HG03378 (cell line): ENCODE results near the gene BIRC6.
"Not testable (repeated sequence)": the region's sequence is repeated elsewhere in the genome, so short reads cannot be mapped to it uniquely, and the experiment has no call there.

Source experiments
- ATAC-seq: cut with Tn5 transposase; IDR thresholded peaks from one replicate; pipeline ENCODE4 v1.9.1; 2021; ENCODE audit warnings: mild to moderate bottlenecking, moderate library complexity; ENCODE audit not compliant: unreplicated experiment

BIRC6 gene

GRCh38 chr2:32436150-32436549 is 79.3 kb downstream of the BIRC6 start:
- no peak for ATAC-seq

- ATAC-seq = no peak
These were observed 85.2 kb downstream of the BIRC6 start for GRCh38 chr2:32442020-32442467.

- ATAC-seq = no peak
These were observed 89.5 kb downstream of the BIRC6 start for GRCh38 chr2:32446369-32446768.

DNA sequence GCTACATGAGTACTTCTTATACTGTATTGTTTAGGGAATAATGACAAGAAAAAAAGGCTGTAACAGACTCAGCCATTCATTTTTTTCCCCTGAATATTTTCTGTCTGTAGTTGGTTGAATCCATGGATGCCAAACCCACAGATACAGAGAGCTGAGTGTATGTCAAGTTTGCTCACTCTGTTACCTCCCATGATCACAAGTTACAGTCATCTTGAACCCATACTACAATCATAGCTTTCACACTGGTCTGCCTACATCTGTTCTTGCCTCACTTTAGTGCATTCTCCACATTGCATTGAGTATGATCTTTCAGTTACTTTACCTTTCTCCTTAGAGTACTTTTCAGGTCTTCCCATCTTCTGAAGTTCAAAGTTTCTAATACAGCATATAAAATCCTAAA is 94.0 kb downstream of the BIRC6 start:
- no peak for ATAC-seq

DNA sequence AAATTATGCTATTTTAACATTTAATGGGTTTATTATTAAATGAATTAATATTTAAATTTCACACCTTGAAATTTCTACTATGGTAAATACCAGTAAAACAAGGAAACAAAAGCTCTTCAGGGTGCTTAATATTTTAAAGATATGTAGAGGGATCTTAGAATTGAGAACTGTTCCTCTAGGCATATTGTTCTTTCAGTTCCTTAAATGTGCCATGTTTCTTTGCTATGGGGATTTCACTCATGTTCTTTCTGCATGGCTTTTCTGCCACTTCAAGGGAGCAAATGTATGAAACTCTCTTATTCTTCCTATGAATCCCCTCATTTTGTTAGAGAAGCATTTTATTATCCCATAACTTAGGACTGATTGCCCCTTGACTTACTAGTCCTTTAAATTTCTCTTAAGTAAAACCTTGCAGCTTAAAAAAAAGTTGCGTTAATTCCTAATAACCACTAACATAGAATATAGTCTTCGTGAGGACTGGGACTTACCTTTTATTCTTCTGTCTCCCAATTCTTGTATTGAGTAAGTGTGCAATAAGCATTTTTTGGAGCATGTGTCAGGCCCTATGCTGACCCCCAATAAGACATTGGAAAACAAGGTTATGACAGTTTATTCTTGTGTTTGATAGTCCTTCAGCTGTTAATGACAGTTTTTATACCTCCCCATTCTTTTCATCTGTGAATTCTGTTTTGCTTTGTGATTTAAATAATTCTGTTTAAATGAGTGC is 95.7 kb downstream of the BIRC6 start:
- no peak for ATAC-seq

DNA sequence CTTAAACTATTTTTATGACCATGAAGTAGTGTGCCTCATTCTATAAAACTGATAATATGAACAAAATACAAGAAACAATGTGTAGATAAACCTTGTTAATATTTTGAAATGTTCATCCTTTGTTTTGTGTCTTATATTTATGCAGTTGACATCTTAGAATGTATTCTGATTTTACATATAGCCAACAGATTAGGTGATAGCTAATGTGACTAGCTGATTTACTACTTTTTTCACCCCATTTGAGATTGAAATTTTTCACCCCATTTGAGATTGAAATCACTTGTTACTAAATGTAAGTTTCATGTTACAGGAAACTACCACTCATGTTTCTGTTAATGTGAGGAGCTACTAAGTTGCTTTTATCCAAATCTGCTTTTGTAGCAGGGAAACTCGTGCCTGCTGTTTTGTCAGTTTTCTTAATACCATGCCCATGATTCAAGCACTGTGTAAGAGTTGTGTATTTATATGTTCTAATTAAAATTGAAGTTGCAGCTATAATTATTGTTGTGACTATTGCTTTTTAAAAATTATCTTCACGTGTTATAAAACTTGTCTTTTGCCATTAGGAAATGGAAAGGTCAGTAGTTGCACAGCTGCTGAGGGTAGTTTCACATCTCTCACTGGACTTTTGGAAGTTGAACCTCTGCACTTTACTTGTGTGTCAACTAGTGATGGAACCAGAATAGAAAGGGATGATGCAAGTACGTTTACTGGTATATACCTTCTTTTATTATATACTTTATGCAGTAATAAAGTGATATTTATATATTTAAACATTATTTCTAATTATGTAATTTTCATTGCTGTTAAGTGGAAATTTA is 96.6 kb downstream of the BIRC6 start:
- no peak for ATAC-seq

DNA sequence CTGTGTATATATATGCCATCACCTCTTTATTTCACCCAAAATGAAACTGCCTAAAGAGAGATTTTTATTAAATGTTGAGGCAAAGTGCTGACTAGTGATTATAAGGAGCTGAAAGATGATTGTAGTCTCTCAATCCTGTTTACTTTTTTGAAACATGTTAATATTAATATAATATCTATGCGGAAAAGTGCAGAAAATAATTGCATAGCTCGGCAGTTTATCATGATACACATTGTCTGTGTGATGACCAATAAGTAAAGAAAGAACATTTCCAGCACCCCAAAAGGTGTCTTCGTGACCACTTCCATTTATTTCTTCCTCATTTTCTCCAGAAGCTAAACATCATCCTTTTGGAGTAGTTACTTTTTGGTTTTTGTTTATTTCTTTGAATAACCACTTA is 99.0 kb downstream of the BIRC6 start:
- ATAC-seq = no peak

- ATAC-seq = no peak
These were observed 100.0 kb downstream of the BIRC6 start for GRCh38 chr2:32456808-32457207.

- no peak for ATAC-seq
These were observed 101.0 kb downstream of the BIRC6 start for GRCh38 chr2:32457814-32458213.

DNA sequence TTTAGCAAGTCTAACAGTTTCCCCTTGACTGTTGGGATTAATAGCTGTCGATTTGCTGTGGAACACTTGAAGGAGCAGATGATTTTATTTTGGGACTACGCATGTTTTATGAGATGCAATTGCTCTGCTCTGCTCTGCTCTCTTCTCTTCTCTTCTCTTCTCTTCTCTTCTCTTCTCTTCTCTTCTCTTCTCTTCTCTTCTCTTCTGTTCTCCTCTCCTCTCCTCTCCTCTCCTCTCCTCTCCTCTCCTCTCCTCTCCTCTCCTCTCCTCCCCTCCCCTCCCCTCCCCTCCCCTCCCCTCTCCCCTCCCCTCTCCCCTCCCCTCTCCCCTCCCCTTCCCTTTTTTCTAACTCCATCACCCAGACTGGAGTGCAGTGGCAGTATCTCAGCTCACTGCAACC is 104.0 kb downstream of the BIRC6 start:
- not testable (repeated sequence) for ATAC-seq

GRCh38 chr2:32463110-32463509 is 106.3 kb downstream of the BIRC6 start:
- ATAC-seq = no peak

DNA sequence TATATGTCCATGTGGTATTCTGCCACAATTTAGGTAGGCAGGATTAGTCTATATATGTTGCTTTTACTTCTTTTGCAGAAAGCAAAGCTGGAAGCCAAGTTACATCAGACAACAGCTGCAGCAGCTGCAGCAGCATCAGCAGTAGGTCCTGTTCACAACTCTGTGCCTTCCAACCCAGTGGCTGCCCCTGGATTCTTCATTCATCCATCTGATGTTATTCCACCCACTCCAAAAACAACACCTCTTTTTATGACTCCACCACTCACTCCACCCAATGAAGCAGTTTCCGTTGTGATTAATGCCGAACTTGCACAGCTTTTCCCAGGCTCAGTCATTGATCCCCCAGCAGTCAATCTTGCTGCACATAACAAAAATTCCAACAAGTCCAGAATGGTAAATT is 107.6 kb downstream of the BIRC6 start:
- ATAC-seq = no peak

DNA sequence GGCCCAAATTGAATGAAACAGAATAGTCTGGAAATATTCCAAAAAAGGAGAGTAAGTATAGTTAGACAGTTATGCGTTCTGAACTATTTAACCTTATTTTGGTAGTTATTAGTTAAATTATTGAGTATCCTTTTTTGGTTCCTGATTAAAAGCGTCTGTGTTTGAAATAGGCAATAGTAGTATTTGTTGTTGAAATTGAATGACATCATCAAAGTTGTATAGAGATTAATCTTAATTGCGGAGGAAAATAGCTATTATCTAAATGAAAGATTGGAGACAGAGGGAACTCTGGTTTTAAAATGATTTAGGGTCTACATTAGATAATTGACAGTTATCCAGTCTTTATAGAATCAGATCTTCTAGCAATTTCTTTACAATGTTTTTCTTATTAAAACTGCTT is 115.8 kb downstream of the BIRC6 start:
- ATAC-seq = no peak

GRCh38 chr2:32474381-32474780 is 117.6 kb downstream of the BIRC6 start:
- no peak for ATAC-seq

- no peak for ATAC-seq
These were observed 122.2 kb downstream of the BIRC6 start for GRCh38 chr2:32478889-32479620.

DNA sequence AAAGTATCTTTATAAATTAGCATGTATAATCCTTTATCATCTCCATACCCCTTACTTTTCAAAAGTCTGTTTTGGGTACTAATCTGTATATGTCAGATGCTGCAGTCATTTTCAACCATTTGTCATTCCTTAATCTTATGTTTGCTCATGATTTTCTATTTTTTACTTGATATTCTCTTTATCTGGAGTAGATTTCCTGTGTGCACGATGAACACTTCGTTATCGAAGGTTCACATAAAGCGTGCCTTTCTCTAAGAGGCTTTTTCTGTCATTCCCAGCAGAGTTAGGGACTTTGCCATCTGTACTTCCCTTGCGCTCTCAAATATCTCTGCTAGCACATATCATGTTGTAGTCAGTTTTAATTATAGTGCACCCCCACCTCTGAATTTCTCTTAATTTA is 123.2 kb downstream of the BIRC6 start:
- no peak for ATAC-seq

- ATAC-seq = no peak
These were observed 125.6 kb downstream of the BIRC6 start for GRCh38 chr2:32482471-32482870.

GRCh38 chr2:32484937-32485336 is 128.1 kb downstream of the BIRC6 start:
- no peak for ATAC-seq

DNA sequence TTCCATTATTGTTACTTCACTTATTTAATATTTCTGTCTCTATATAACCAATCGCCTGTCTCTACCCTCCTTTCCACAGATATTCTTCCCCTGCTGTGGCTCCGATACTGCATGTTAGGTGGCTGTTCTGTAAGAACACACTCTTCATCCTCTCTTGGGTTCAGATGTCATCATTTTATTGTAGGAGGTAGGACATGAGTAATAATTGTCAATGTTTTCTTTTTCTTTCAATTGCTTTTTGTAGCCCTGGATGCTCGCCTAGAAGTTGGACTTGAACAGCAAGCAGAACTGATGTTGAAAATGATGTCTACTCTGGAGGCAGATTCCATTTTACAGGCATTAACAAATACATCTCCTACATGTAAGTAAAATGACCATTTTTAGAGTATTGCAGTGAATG is 128.6 kb downstream of the BIRC6 start:
- ATAC-seq = no peak

DNA sequence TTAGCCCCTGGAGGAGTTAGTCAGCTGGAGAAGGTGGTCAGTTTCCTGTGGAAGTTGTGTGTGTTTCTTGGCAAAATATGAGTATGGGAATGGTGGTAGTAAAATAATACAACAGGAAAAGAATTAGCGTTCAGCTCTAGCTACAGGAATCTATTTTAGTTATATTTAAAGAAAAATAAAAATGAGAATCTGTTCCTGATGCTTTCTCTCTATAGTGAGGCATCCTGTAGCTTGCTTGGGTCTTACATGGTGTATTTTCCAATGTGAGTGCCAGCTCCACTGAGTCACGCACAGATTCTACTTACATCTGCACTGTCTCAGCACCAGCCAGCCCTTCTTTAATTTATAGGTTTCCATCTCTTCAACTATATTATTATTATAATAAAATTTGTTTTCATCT is 132.2 kb downstream of the BIRC6 start:
- ATAC-seq = no peak

DNA sequence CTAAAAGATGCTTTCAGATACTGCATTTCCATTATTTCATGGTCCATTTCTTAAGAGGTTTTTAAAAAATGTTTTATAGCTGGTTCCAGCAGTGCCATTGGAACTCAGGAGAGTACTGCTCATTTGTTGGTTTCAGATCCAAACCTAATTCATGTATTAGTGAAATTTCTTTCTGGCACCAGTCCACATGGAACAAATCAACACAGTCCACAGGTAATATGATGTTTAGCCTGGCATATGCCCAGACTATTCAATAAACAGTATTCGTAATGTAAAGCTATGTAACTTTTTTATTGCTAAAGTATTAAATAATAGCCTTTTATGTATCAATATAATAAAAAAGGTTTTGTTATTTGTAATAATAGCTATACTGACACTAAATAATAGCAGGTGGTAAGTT is 134.5 kb downstream of the BIRC6 start:
- no peak for ATAC-seq

GRCh38 chr2:32495139-32495538 is 138.3 kb downstream of the BIRC6 start:
- ATAC-seq = no peak
